Measurements from ENCODE around the gene ELF4. TPM values are rescaled to one million over a fixed set of nuclear protein-coding genes. Genes with fewer than 3 reads are reported as not detected.

The ELF4 gene
- total RNA-seq, 2 experiments from 2014 or later = 21.4 to 22.5 TPM

- ChIA-PET POLR2A (no interaction called here), CTCF (interaction anchor here (0.6 to 1.2 kb wide), 2 partner anchors 103 to 125 kb away, joined by 3 read pairs; no protein-coding TSS in a partner anchor)
Measured at GRCh38 chrX:130018143-130018542, 92.2 kb downstream of the ELF4 start.

GRCh38 chrX:130015181-130015580, 95.1 kb downstream of the ELF4 start:
- CTCF ChIA-PET = no interaction called here

More at GRCh38 chrX:130015181-130015580, 95.1 kb downstream of the ELF4 start:
- POLR2A ChIA-PET = no interaction called here

Other genes starting within 250 kb of the ELF4 start
- gene UTP14A, start 204.3 kb downstream of the ELF4 start, total RNA-seq = 10 to 100 TPM; 62.8 to 63.3 TPM
- 10 to 100 TPM; 11.6 to 12.6 TPM for gene BCORL1, start 127.9 kb downstream of the ELF4 start, total RNA-seq
- gene AIFM1, start 55.3 kb upstream of the ELF4 start, total RNA-seq = 10 to 100 TPM; 56.1 to 58.9 TPM
- gene RAB33A, start 61.5 kb upstream of the ELF4 start, total RNA-seq = 10 to 100 TPM; 16.4 to 17.3 TPM
- 1 to 10 TPM; 7.1 TPM for gene ZNF280C, start 158.4 kb upstream of the ELF4 start, total RNA-seq
- gene SLC25A14, start 229.4 kb upstream of the ELF4 start, total RNA-seq = 10 to 100 TPM; 14.5 to 15.1 TPM